NK-92 (cell line): ENCODE results near the gene NTF4.
"Not testable (repeated sequence)": the region's sequence is repeated elsewhere in the genome, so short reads cannot be mapped to it uniquely, and the experiment has no call there.

Source experiments
- DNase-seq: peaks from one replicate; lab custom pipeline; 2025; ENCODE audit not compliant: unreplicated experiment; lab: John Stamatoyannopoulos, UW

The NTF4 gene

DNA sequence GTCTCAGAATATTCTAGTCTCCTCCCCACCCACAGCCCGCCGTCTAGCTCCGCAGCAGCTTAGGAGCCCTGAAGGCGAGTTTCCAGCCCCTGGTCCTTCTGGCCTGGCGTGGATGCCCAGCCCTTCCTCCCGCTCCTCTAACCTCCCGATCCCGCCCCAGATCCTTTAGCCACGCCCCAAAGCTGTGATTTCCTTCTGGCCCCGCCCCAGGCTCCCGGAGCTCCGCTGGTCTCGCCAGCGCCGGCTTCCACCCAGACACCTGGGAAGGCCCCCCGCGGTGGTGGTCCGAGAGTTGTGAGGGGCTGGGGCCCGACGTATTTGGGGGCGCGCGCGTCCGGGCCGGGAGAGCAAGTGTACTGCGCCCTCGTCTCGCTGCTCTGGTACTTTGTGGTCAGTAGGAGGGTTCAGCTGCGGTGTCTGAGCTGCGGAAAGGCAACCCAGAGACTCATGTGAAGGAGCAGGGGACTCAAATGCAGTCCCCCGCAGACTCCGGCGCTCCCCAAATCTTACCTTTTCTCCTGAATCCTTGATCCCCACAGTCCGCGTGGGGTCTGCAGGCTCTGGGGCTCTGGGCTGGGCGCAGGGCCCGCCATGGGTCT lies 6.9 kb downstream of the NTF4 start, which contains the start of gene CGB7:
Gene CGB7 (minus strand): TSS at position 114 of the 599 bp plus-strand sequence. CDS start 2,374 bp downstream, outside the sequence.
- no peak for DNase-seq

- not testable (repeated sequence) for DNase-seq
These were observed 7.6 kb downstream of the NTF4 start for GRCh38 chr19:49056902-49057596.

- no peak for DNase-seq
These were observed 8.3 kb downstream of the NTF4 start for GRCh38 chr19:49056101-49056901.

DNA sequence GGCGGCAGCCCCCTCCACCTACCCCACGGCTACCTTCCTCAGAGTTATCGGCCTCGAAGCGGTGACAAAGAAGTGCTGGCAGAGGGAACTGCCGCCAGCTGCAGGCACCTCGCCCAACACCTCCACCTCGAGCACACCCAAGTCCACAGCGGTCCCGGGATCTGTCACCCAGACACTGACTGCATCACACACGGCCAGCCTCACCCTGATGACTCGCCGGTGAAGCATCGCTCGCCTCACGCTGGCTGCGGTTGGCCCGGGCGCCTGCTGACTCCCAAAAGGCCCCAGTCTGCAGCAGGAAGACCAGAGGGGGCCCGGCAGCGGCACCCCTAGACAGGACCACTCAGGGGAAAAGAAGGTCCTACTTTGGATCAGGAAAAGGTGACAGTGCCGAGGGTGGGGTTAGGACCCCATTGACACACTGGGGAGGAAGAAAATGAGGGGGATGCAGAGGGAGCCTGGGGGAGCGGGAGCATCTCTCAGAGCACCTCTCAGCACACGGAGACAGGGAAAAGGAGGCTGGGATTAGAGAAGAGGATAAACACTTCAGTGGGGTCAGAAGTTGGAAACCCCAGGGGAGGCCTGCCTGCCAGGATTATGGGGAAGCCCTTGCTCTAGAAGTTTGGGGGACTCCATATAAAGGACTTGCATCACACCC lies 14.1 kb downstream of the NTF4 start:
- not testable (repeated sequence) for DNase-seq

DNA sequence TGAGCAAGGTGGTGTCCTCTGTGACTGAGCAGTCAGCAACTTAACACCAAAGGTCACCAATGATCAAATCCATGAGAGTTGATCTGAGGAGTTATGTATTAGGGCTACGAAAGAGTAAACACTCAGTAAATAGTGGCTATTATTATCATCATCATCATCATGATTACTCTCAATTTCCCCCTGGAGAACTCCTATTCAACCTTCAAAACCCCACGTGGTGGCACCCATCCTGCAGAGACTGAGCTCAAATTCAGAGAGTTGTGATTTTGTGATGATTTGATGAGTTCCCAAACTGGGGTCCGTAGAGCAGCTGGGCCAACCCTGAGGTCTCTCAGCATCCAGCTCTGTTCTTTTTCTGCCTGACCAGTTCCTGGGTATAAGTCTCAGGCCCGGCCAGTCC lies 14.8 kb downstream of the NTF4 start:
- not testable (repeated sequence) for DNase-seq

GRCh38 chr19:49049011-49049410 lies 15.6 kb downstream of the NTF4 start, which contains the start of gene CGB8:
TSS of gene CGB8 (minus strand) at chr19:49049111. CDS start at chr19:49048739, 372 bp downstream.
- not testable (repeated sequence) for DNase-seq

DNA sequence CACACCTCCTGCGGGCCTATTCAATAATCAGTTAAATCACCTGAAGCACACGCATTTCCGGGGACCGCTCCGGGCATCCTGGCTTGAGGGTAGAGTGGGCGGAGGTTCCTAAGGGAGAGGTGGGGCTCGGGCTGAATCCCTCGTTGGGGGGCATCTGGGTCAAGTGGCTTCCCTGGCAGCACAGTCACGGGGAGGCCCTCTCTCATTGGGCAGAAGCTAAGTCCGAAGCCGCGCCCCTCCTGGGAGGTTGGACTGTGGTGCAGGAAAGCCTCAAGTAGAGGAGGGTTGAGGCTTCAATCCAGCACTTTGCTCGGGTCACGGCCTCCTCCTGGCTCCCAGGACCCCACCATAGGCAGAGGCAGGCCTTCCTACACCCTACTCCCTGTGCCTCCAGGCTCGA lies 21.1 kb downstream of the NTF4 start, which contains the start of gene CGB5:
Gene CGB5 (plus strand): TSS at position 301 of the 400 bp plus-strand sequence. CDS start 362 bp downstream, outside the sequence.
- not testable (repeated sequence) for DNase-seq

- not testable (repeated sequence) for DNase-seq
These were observed 22.0 kb downstream of the NTF4 start for GRCh38 chr19:49042666-49043065.

GRCh38 chr19:49042177-49042576 lies 22.4 kb downstream of the NTF4 start:
- no peak for DNase-seq

DNA sequence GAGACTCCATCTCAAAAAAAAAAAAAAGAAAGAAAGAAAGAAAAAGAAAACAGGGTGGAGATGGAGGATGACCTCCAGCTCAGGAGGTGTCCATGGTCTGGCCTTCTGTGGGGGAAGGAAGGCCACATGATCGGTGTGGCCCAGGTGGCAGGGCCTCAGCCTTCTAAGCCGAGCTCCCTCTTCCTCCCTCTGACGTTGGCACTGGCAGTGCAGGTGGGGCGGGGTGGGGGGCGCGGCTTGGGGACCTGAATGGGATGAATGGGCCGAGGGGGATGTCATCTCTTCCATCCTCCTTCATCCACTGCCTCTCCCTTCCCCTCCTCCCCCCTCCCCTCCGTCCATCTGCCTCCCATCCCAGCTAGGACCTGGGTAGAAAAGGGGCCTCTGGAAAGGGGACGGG lies 24.9 kb downstream of the NTF4 start:
- DNase-seq = not testable (repeated sequence)

GRCh38 chr19:49038557-49039276 lies 25.9 kb downstream of the NTF4 start:
- not testable (repeated sequence) for DNase-seq

GRCh38 chr19:49038111-49038510 lies 26.5 kb downstream of the NTF4 start:
- DNase-seq = not testable (repeated sequence)

GRCh38 chr19:49036815-49037214 lies 27.8 kb downstream of the NTF4 start, which contains the start of gene CGB1:
TSS of gene CGB1 (minus strand) at chr19:49036895. CDS start at chr19:49036711, 184 bp downstream.
- DNase-seq = not testable (repeated sequence)

DNA sequence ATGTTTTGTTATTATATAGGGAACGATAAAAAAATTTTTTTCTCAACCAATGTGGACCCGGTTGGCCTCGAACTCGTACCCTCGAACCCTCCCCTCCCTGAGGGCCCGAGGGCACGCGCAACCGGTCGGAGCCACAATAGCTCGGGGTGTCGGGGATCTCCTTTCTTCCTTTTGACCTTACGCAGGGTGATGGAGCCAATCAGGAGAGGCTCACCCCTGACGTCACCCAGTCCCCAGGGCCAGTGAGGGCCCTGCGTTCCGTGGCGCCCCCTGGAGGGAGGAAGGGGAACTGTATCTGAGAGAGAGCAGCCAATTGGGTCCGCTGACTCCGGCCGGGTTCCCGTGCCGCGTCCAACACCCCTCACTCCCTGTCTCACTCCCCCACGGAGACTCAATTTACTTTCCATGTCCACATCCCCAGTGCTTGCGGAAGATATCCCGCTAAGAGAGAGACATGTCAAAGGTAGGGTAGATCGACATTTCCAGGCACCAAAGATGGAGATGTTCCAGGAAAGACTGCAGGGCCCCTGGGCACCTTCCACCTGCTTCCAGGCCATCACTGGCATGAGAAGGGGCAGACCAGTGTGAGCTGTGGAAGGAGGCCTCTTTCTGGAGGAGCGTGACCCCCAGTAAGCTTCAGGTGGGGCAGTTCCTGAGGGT lies 32.8 kb downstream of the NTF4 start, which contains the start of gene CGB2:
Gene CGB2 (plus strand): TSS at position 249 of the 660 bp plus-strand sequence. CDS start 206 bp downstream, at position 455.
- DNase-seq = not testable (repeated sequence)

DNA sequence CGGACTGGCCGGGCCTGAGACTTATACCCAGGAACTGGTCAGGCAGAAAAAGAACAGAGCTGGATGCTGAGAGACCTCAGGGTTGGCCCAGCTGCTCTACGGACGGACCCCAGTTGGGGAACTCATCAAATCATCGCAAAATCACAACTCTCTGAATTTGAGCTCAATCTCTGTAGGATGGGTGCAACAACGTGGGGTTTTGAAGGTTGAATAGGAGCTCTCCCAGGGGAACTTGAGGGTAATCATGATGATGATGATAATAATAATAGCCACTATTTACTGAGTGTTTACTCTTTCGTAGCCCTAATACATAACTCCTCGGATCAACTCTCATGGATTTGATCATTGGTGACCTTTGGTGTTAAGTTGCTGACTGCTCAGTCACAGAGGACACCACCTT lies 34.3 kb downstream of the NTF4 start:
- not testable (repeated sequence) for DNase-seq

GRCh38 chr19:49029749-49030148 lies 34.9 kb downstream of the NTF4 start:
- DNase-seq = not testable (repeated sequence)

GRCh38 chr19:49028686-49029085 lies 35.9 kb downstream of the NTF4 start:
- not testable (repeated sequence) for DNase-seq

DNA sequence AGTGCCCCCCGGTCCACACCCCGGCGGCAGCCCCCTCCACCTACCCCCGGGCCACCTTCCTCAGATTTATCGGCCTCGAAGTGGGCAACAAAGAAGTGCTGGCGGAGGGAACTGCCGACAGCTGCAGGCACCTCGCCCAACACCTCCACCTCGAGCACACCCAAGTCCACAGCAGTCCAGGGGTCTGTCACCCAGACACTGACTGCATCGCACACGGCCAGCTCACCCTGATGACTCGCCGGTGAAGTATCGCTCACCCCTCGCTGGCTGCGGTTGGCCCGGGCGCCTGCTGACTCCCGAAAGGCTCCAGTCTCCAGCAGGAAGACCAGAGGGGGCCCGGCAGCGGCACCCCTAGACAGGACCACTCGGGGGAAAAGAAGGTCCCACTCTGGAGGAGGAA lies 39.0 kb downstream of the NTF4 start:
- DNase-seq = not testable (repeated sequence)

GRCh38 chr19:49025088-49025487 lies 39.5 kb downstream of the NTF4 start:
- not testable (repeated sequence) for DNase-seq
